Ectodermal cell (in vitro differentiated cells): ENCODE data around the gene HSF4.

Source experiments
- H3K27ac ChIP-seq: 2 replicates; pipeline ENCODE4 v1.7.0; 2013; ENCODE audit warnings: mild to moderate bottlenecking, low read depth, low read length; ENCODE audit not compliant: insufficient read depth, poor library complexity, severe bottlenecking
- H3K27me3 ChIP-seq: 2 replicates; pipeline ENCODE4 v1.7.0; 2013; ENCODE audit warnings: mild to moderate bottlenecking, low read length; ENCODE audit not compliant: insufficient read depth, control insufficient read depth, poor library complexity, severe bottlenecking
- H3K36me3 ChIP-seq: one replicate; pipeline ENCODE4 v1.7.0; 2013; ENCODE audit warnings: low read length; ENCODE audit not compliant: control insufficient read depth, insufficient read depth
- H3K4me1 ChIP-seq: one replicate; pipeline ENCODE4 v1.7.0; 2013; ENCODE audit warnings: low read length; ENCODE audit not compliant: control insufficient read depth, insufficient read depth
- H3K4me3 ChIP-seq: 2 replicates; pipeline ENCODE4 v1.7.0; 2013; ENCODE audit warnings: low read depth, low read length, control low read depth; ENCODE audit not compliant: insufficient read depth
- H3K9me3 ChIP-seq: 2 replicates; pipeline ENCODE4 v1.7.0; 2013; ENCODE audit warnings: mild to moderate bottlenecking, low read length, moderate library complexity; ENCODE audit not compliant: control insufficient read depth
- WGBS, 2 experiments: methylation state at CpG; one replicate each; pipeline ENCODE4 v1.1.7; 2013; ENCODE audit warnings: missing lambda C conversion rate in 2 of 2; 5-methylcytosine and 5-hydroxymethylcytosine counted together

Gene HSF4

GRCh38 chr16:67137605-67138004 lies 26.9 kb upstream of the HSF4 start:
- H3K36me3 ChIP-seq = peaks cover 34% of the 10 kb centered on the region
- 78 to 90% methylated on average over 3 of the region's 3 CpGs for WGBS, 2 experiments

GRCh38 chr16:67141391-67141790 lies 23.2 kb upstream of the HSF4 start:
- Histone ChIP-seq H3K27ac (no peak overlapping the region), H3K4me1 (no peaks in the 10 kb centered on the region), H3K9me3 (no peaks in the 10 kb centered on the region), H3K36me3 (peaks cover 50% of the 10 kb centered on the region), H3K27me3 (no peaks in the 10 kb centered on the region), H3K4me3 (no peak overlapping the region)
- WGBS, 2 experiments = 97% methylated on average over 13 of the region's 13 CpGs

More at GRCh38 chr16:67137605-67138004, 26.9 kb upstream of the HSF4 start:
- H3K4me1 ChIP-seq = no peaks in the 10 kb centered on the region
- H3K4me3 ChIP-seq = no peak overlapping the region
- H3K9me3 ChIP-seq = no peaks in the 10 kb centered on the region
- H3K27ac ChIP-seq = no peak overlapping the region
- no peaks in the 10 kb centered on the region for H3K27me3 ChIP-seq

- 94 to 95% methylated on average over 9 of the region's 9 CpGs for WGBS, 2 experiments
- Histone ChIP-seq H3K27me3 (no peaks in the 10 kb centered on the region), H3K36me3 (peaks cover 56% of the 10 kb centered on the region), H3K4me3 (no peak overlapping the region), H3K9me3 (no peaks in the 10 kb centered on the region), H3K27ac (no peak overlapping the region), H3K4me1 (no peaks in the 10 kb centered on the region)
These were observed 22.2 kb upstream of the HSF4 start for GRCh38 chr16:67142342-67142741.

- Histone ChIP-seq H3K4me3 (no peak overlapping the region), H3K36me3 (peaks cover 68% of the 10 kb centered on the region), H3K27ac (no peak overlapping the region), H3K9me3 (no peaks in the 10 kb centered on the region), H3K27me3 (peaks cover 9% of the 10 kb centered on the region), H3K4me1 (no peaks in the 10 kb centered on the region)
- 95 to 97% methylated on average over 2 of the region's 2 CpGs for WGBS, 2 experiments
These were observed 19.6 kb upstream of the HSF4 start for GRCh38 chr16:67144943-67145342.

- H3K9me3 ChIP-seq = no peaks in the 10 kb centered on the region
- whole genome bisulfite sequencing, 2 experiments = 83 to 98% methylated on average over 2 of the region's 2 CpGs
- H3K27me3 ChIP-seq = peaks cover 17% of the 10 kb centered on the region
- H3K4me1 ChIP-seq = no peaks in the 10 kb centered on the region
- no peak overlapping the region for H3K4me3 ChIP-seq
- no peak overlapping the region for H3K27ac ChIP-seq
- peaks cover 60% of the 10 kb centered on the region for H3K36me3 ChIP-seq
These were observed 18.8 kb upstream of the HSF4 start for GRCh38 chr16:67145746-67146145.

- 91 to 92% methylated on average over 7 of the region's 7 CpGs for WGBS, 2 experiments
- peaks cover 50% of the 10 kb centered on the region for H3K36me3 ChIP-seq
- peaks cover 27% of the 10 kb centered on the region for H3K27me3 ChIP-seq
- no peak overlapping the region for H3K4me3 ChIP-seq
- no peaks in the 10 kb centered on the region for H3K9me3 ChIP-seq
- H3K27ac ChIP-seq = no peak overlapping the region
- no peaks in the 10 kb centered on the region for H3K4me1 ChIP-seq
These were observed 17.8 kb upstream of the HSF4 start for GRCh38 chr16:67146523-67147357.

GRCh38 chr16:67147437-67148140 lies 17.0 kb upstream of the HSF4 start:
- no peak overlapping the region for H3K27ac ChIP-seq
- WGBS, 2 experiments = 96 to 98% methylated on average over 4 of the region's 4 CpGs
- H3K9me3 ChIP-seq = no peaks in the 10 kb centered on the region
- H3K27me3 ChIP-seq = peaks cover 35% of the 10 kb centered on the region
- H3K4me1 ChIP-seq = no peaks in the 10 kb centered on the region
- H3K36me3 ChIP-seq = peaks cover 44% of the 10 kb centered on the region
- no peak overlapping the region for H3K4me3 ChIP-seq

- Histone ChIP-seq H3K4me1 (no peaks in the 10 kb centered on the region), H3K27ac (no peak overlapping the region), H3K36me3 (peaks cover 39% of the 10 kb centered on the region), H3K4me3 (no peak overlapping the region), H3K9me3 (no peaks in the 10 kb centered on the region), H3K27me3 (peaks cover 42% of the 10 kb centered on the region)
- 92 to 97% methylated on average over 2 of the region's 2 CpGs for WGBS, 2 experiments
These were observed 16.3 kb upstream of the HSF4 start for GRCh38 chr16:67148221-67148620.

- Histone ChIP-seq H3K4me1 (no peaks in the 10 kb centered on the region), H3K4me3 (no peak overlapping the region), H3K9me3 (no peaks in the 10 kb centered on the region), H3K27ac (no peak overlapping the region), H3K36me3 (peaks cover 34% of the 10 kb centered on the region), H3K27me3 (peaks cover 47% of the 10 kb centered on the region)
- WGBS, 2 experiments = 95% methylated on average over 11 of the region's 11 CpGs
These were observed 15.8 kb upstream of the HSF4 start for GRCh38 chr16:67148656-67149275.
